Endodermal cell (in vitro differentiated cells): ENCODE data around the gene ADAMTS17. TPM values are rescaled to one million over a fixed set of nuclear protein-coding genes. Genes with fewer than 3 reads are reported as not detected.

Experiments used
- DNase-seq: peaks from one replicate; pipeline ENCODE4 v3.0.0-alpha.2; 2017
- H3K27ac ChIP-seq: 2 replicates; pipeline ENCODE4 v1.5.1; 2013; ENCODE audit warnings: mild to moderate bottlenecking, low read depth, low read length, moderate library complexity
- H3K27me3 ChIP-seq: 2 replicates; pipeline ENCODE4 v1.6.1; 2013; ENCODE audit warnings: mild to moderate bottlenecking, low read length, moderate library complexity; ENCODE audit not compliant: insufficient read depth, control insufficient read depth, poor library complexity, severe bottlenecking
- H3K36me3 ChIP-seq: 2 replicates; pipeline ENCODE4 v1.7.0; 2013; ENCODE audit warnings: mild to moderate bottlenecking, low read length, moderate library complexity; ENCODE audit not compliant: control insufficient read depth, insufficient read depth
- H3K4me1 ChIP-seq: one replicate; pipeline ENCODE4 v1.7.0; 2013; ENCODE audit warnings: low read length; ENCODE audit not compliant: control insufficient read depth, insufficient read depth
- H3K4me3 ChIP-seq: 2 replicates; pipeline ENCODE4 v1.5.1; 2013; ENCODE audit warnings: mild to moderate bottlenecking, low read length, moderate library complexity
- H3K9ac ChIP-seq: 2 replicates; pipeline ENCODE4 v1.6.1; 2013; ENCODE audit warnings: mild to moderate bottlenecking, low read length, moderate library complexity; ENCODE audit not compliant: poor library complexity, severe bottlenecking; ENCODE audit errors: extremely low read depth
- H3K9me3 ChIP-seq: 2 replicates; pipeline ENCODE4 v1.6.1; 2013; ENCODE audit warnings: mild to moderate bottlenecking, low read length, moderate library complexity; ENCODE audit not compliant: control insufficient read depth
- H3K27ac Mint-ChIP-seq: 2 replicates; pipeline ENCODE4 v1.8.0; 2020; ENCODE audit warnings: mixed read lengths
- H3K27me3 Mint-ChIP-seq: 2 replicates; pipeline ENCODE4 v1.8.0; 2021; ENCODE audit warnings: mild to moderate bottlenecking, mixed read lengths; ENCODE audit not compliant: insufficient read depth
- H3K36me3 Mint-ChIP-seq: 2 replicates; pipeline ENCODE4 v1.8.0; 2020; ENCODE audit warnings: low read depth, mixed read lengths
- H3K4me1 Mint-ChIP-seq: 2 replicates; pipeline ENCODE4 v1.8.0; 2020; ENCODE audit warnings: mixed read lengths
- H3K4me3 Mint-ChIP-seq: 2 replicates; pipeline ENCODE4 v1.8.0; 2020; ENCODE audit warnings: mild to moderate bottlenecking, moderate library complexity, mixed read lengths
- H3K9me3 Mint-ChIP-seq: 2 replicates; pipeline ENCODE4 v1.8.0; 2020; ENCODE audit warnings: mild to moderate bottlenecking, mixed read lengths
- CTCF ChIP-seq: fragments of 200-600 bp; sonication (generic); conservative IDR thresholded peaks from 2 replicates; pipeline ENCODE4 v1.5.0; 2021; ENCODE audit warnings: antibody characterized with exemption, mild to moderate bottlenecking
- WGBS, 2 experiments: methylation state at CpG; one replicate each; pipeline versions ENCODE4 v1.1.5 to v1.1.7; 2013; ENCODE audit warnings: missing lambda C conversion rate in 2 of 2, mixed read lengths in 1 of 2; ENCODE audit not compliant: insufficient coverage in 1 of 2, insufficient read length in 1 of 2; 5-methylcytosine and 5-hydroxymethylcytosine counted together
- total RNA-seq, 2 donors: library from RNA; stranded (reverse); fragmentation: NEBNext Ultra II Directional in 1 of 2; extraction: Animal tissue kit (Norgen Biotek cat#: 25700) in 1 of 2; gene quantifications; 2 replicates in 1 of 2; 3 replicates in 1 of 2; pipeline ENCODE4 v1.2.1, GENCODE V29; 2021

Gene ADAMTS17
- total RNA-seq, 2 donors from 2014 or later: 0.82 to 2.3 TPM

GRCh38 chr15:100180921-100181320, 160.9 kb downstream of the ADAMTS17 start:
- H3K4me1 Mint-ChIP-seq: no peaks in the 10 kb centered on the region

GRCh38 chr15:100175406-100176114, 166.2 kb downstream of the ADAMTS17 start:
- no peak overlapping the region for H3K27ac ChIP-seq
- no peak for TF ChIP-seq CTCF
- Mint-ChIP-seq H3K27me3 (no peaks in the 10 kb centered on the region), H3K36me3 (no peaks in the 10 kb centered on the region), H3K4me3 (no peak overlapping the region), H3K27ac (no peak overlapping the region), H3K4me1 (no peaks in the 10 kb centered on the region), H3K9me3 (no peaks in the 10 kb centered on the region)
- no peaks in the 10 kb centered on the region for H3K4me1 ChIP-seq
- H3K27me3 ChIP-seq: no peaks in the 10 kb centered on the region
- DNase-seq: peak; percentile 7
- 94% methylated on average over 7 to 12 of the region's 12 CpGs for WGBS, 2 experiments
- H3K36me3 ChIP-seq: no peaks in the 10 kb centered on the region
- peaks cover 14% of the 10 kb centered on the region for H3K9me3 ChIP-seq
- no peak overlapping the region for H3K9ac ChIP-seq
- H3K4me3 ChIP-seq: no peak overlapping the region

More at GRCh38 chr15:100180921-100181320, 160.9 kb downstream of the ADAMTS17 start:
- no peak overlapping the region for H3K9ac ChIP-seq
- no peak for DNase-seq
- H3K4me3 ChIP-seq: no peak overlapping the region
- Mint-ChIP-seq H3K36me3 (no peaks in the 10 kb centered on the region), H3K27me3 (no peaks in the 10 kb centered on the region), H3K9me3 (no peaks in the 10 kb centered on the region), H3K27ac (no peak overlapping the region), H3K4me3 (no peak overlapping the region)
- no peaks in the 10 kb centered on the region for H3K4me1 ChIP-seq
- H3K27me3 ChIP-seq: no peaks in the 10 kb centered on the region
- H3K27ac ChIP-seq: no peak overlapping the region
- no peaks in the 10 kb centered on the region for H3K36me3 ChIP-seq
- no peak for TF ChIP-seq CTCF
- H3K9me3 ChIP-seq: no peaks in the 10 kb centered on the region
- 90 to 100% methylated on average over 2 of the region's 2 CpGs for WGBS, 2 experiments

- no peaks in the 10 kb centered on the region for H3K27me3 Mint-ChIP-seq
- Histone ChIP-seq H3K9me3 (peaks cover 14% of the 10 kb centered on the region), H3K9ac (no peak overlapping the region), H3K4me3 (no peak overlapping the region), H3K4me1 (no peaks in the 10 kb centered on the region), H3K36me3 (no peaks in the 10 kb centered on the region), H3K27ac (no peak overlapping the region), H3K27me3 (no peaks in the 10 kb centered on the region)
- TF ChIP-seq CTCF: no peak
- 79 to 91% methylated on average over 3 of the region's 3 CpGs for WGBS, 2 experiments
- peak; percentile 17 for DNase-seq
- no peaks in the 10 kb centered on the region for H3K36me3 Mint-ChIP-seq
- no peak overlapping the region for H3K27ac Mint-ChIP-seq
- H3K4me3 Mint-ChIP-seq: no peak overlapping the region
- H3K9me3 Mint-ChIP-seq: no peaks in the 10 kb centered on the region
- H3K4me1 Mint-ChIP-seq: no peaks in the 10 kb centered on the region
These were observed 166.9 kb downstream of the ADAMTS17 start for GRCh38 chr15:100174904-100175275.
